NCI-H2171 (cell line): ENCODE data around the gene KLC3.
A peak's percentile ranks its signal among the peaks of the same experiment; 100 is the strongest.
"Not testable (repeated sequence)": the region's sequence is repeated elsewhere in the genome, so short reads cannot be mapped to it uniquely, and the experiment has no call there.

Source experiments
- DNase-seq: peaks from one replicate; lab custom pipeline; 2025; lab: John Stamatoyannopoulos, UW

KLC3 gene

GRCh38 chr19:45340232-45340898 lies at the start of gene KLC3:
Gene KLC3 (plus strand): TSS chr19:45340750. CDS start chr19:45345542, 4,792 bp downstream.
- DNase-seq: peak; percentile 44

GRCh38 chr19:45291834-45292233 lies 48.7 kb upstream of the KLC3 start:
- no peak for DNase-seq

GRCh38 chr19:45293682-45294081 lies 46.9 kb upstream of the KLC3 start:
- no peak for DNase-seq

GRCh38 chr19:45294291-45295029 lies 46.1 kb upstream of the KLC3 start:
- DNase-seq: no peak

GRCh38 chr19:45295873-45296272 lies 44.7 kb upstream of the KLC3 start:
- no peak for DNase-seq

GRCh38 chr19:45296355-45296754 lies 44.2 kb upstream of the KLC3 start:
- no peak for DNase-seq

- no peak for DNase-seq
Observed at GRCh38 chr19:45297674-45298073, 42.9 kb upstream of the KLC3 start.

GRCh38 chr19:45298264-45298663 lies 42.3 kb upstream of the KLC3 start:
- DNase-seq: no peak

GRCh38 chr19:45299719-45300118 lies 40.8 kb upstream of the KLC3 start:
- no peak for DNase-seq

GRCh38 chr19:45302416-45302815 lies 38.1 kb upstream of the KLC3 start:
- no peak for DNase-seq

- DNase-seq: no peak
Observed at GRCh38 chr19:45303269-45304060, 37.1 kb upstream of the KLC3 start.

- DNase-seq: no peak
Observed at GRCh38 chr19:45304141-45304926, 36.2 kb upstream of the KLC3 start.

- no peak for DNase-seq
Observed at GRCh38 chr19:45305007-45305406, 35.5 kb upstream of the KLC3 start.

GRCh38 chr19:45305421-45305820 lies 35.1 kb upstream of the KLC3 start:
- no peak for DNase-seq

GRCh38 chr19:45306040-45306439 lies 34.5 kb upstream of the KLC3 start:
- DNase-seq: no peak

GRCh38 chr19:45306518-45307027 lies 34.0 kb upstream of the KLC3 start:
- peak; percentile 88 for DNase-seq

- no peak for DNase-seq
Observed at GRCh38 chr19:45307361-45307760, 33.2 kb upstream of the KLC3 start.

GRCh38 chr19:45309322-45309721 lies 31.2 kb upstream of the KLC3 start:
- DNase-seq: not testable (repeated sequence)

- no peak for DNase-seq
Observed at GRCh38 chr19:45311621-45312020, 28.9 kb upstream of the KLC3 start.

- DNase-seq: not testable (repeated sequence)
Observed at GRCh38 chr19:45312285-45312684, 28.3 kb upstream of the KLC3 start.

- DNase-seq: no peak
Observed at GRCh38 chr19:45314708-45315245, 25.8 kb upstream of the KLC3 start.
